HCT116 (cell line): Measurements from ENCODE around the gene ZP1. TPM values are rescaled to one million over a fixed set of nuclear protein-coding genes. Genes with fewer than 3 reads are reported as not detected.
A peak's percentile ranks its signal among the peaks of the same experiment; 100 is the strongest.

Experiments used
- ATAC-seq: fragments of 200-7000 bp; cut with Tn5 transposase; 2 replicates; pipeline ENCODE4 v1.9.1; 2020; ENCODE audit warnings: mild to moderate bottlenecking, moderate library complexity
- BruUV-seq: library from RNA; stranded (reverse); fragments of 400-500 nt; replicated peaks from 2 replicates; lab custom pipeline; 2021; lab: Mats Ljungman, UMichigan
- CTCF ChIA-PET: fragments of 300-600 bp; sonication (Branson Sonifier 250); formaldehyde crosslinking; loops from one replicate; lab custom pipeline; 2021; ENCODE audit warnings: antibody characterized with exemption; lab: Charles Lee
- POLR2A ChIA-PET: fragments of 300-600, 350-600 bp; sonication (Branson Sonifier 250); formaldehyde crosslinking; loops from one replicate; lab custom pipeline; 2021; ENCODE audit warnings: antibody characterized with exemption; lab: Charles Lee
- RAD21 ChIA-PET, 2 experiments: fragments of 300-600 bp; sonication (Branson Sonifier 250); formaldehyde crosslinking; loops; one replicate each; lab custom pipeline; 2023; ENCODE audit warnings: low total read pairs in 2 of 2; ENCODE audit not compliant: uncharacterized antibody in 2 of 2, unreplicated experiment in 2 of 2, low non-redundant PET in 1 of 2; lab: Charles Lee
- DNase-seq: peaks from one replicate; pipeline ENCODE4 v3.0.0-alpha.2; 2010; ENCODE audit warnings: low read depth, low spot score
- H2AFZ ChIP-seq: fragments of 200-600 bp; shearing (Covaris generic), sonication (generic); 2 replicates; pipeline ENCODE4 v1.6.1; 2017; ENCODE audit warnings: low read depth, mixed run types, mixed read lengths, antibody characterized with exemption, low read length; ENCODE audit not compliant: poor library complexity, severe bottlenecking
- H3K27ac ChIP-seq: 2 replicates; pipeline ENCODE4 v1.5.1; 2012; ENCODE audit warnings: low read depth, low read length
- H3K27me3 ChIP-seq: fragments of 200-600 bp; sonication (generic); 2 replicates; pipeline ENCODE4 v1.6.1; 2016; ENCODE audit warnings: mixed run types, low read length, mixed read lengths; ENCODE audit not compliant: insufficient read depth
- H3K36me3 ChIP-seq, 2 experiments: fragments of 200-500 bp in 1 of 2; fragments of 200-600 bp in 1 of 2; sonication (Bioruptor generic) in 1 of 2; sonication (generic) in 1 of 2; 2 replicates each; pipeline versions ENCODE4 v1.5.1 to v1.6.1; 2014 to 2016; ENCODE audit warnings: low read length in 2 of 2, inconsistent platforms in 1 of 2, mixed read lengths in 1 of 2, mixed run types in 1 of 2; ENCODE audit not compliant: insufficient read depth in 2 of 2, control insufficient read depth in 1 of 2
- H3K4me1 ChIP-seq, 2 experiments: fragments of 200-600 bp in 1 of 2; sonication (generic) in 1 of 2; 2 replicates each; pipeline versions ENCODE4 v1.5.1 to v1.6.1; 2012 to 2017; ENCODE audit warnings: low read length in 2 of 2, inconsistent platforms in 1 of 2, mild to moderate bottlenecking in 1 of 2, mixed read lengths in 1 of 2, mixed run types in 1 of 2, moderate library complexity in 1 of 2; ENCODE audit not compliant: insufficient read depth in 2 of 2, control insufficient read depth in 1 of 2
- H3K4me2 ChIP-seq: fragments of 200-600 bp; sonication (generic); 2 replicates; pipeline ENCODE4 v1.6.1; 2017; ENCODE audit warnings: mixed run types, low read length, mixed read lengths
- H3K4me3 ChIP-seq, 2 experiments: fragments of 200-600 bp in 1 of 2; sonication (generic) in 1 of 2; replicated peaks in 1 of 2; 2 replicates each; pipeline ENCODE4 v1.5.1; 2011 to 2016; ENCODE audit warnings: low read length in 2 of 2, control low read depth in 1 of 2, low read depth in 1 of 2, mild to moderate bottlenecking in 1 of 2, mixed read lengths in 1 of 2, mixed run types in 1 of 2
- H3K79me2 ChIP-seq: fragments of 200-600 bp; sonication (generic); 2 replicates; pipeline ENCODE4 v1.6.1; 2017; ENCODE audit warnings: mild to moderate bottlenecking, mixed run types, low read length, moderate library complexity, mixed read lengths; ENCODE audit not compliant: insufficient read depth
- H3K9ac ChIP-seq: fragments of 200-600 bp; sonication (generic); 2 replicates; pipeline ENCODE4 v1.6.1; 2016; ENCODE audit warnings: low read length, mixed read lengths
- H3K9me2 ChIP-seq: fragments of 200-600 bp; sonication (generic), shearing (Covaris generic); 2 replicates; pipeline ENCODE4 v1.6.1; 2017; ENCODE audit warnings: mixed run types, mild to moderate bottlenecking, moderate library complexity; ENCODE audit not compliant: insufficient read depth
- H3K9me3 ChIP-seq, 2 experiments: fragments of 200-500 bp in 1 of 2; fragments of 200-600 bp in 1 of 2; sonication (Bioruptor generic) in 1 of 2; sonication (generic) in 1 of 2; 2 replicates each; pipeline ENCODE4 v1.6.1; 2014 to 2017; ENCODE audit warnings: low read length in 2 of 2, mixed read lengths in 2 of 2, inconsistent platforms in 1 of 2, low read depth in 1 of 2, mild to moderate bottlenecking in 1 of 2, mixed run types in 1 of 2, moderate library complexity in 1 of 2; ENCODE audit not compliant: control insufficient read depth in 1 of 2, insufficient read depth in 1 of 2
- H4K20me1 ChIP-seq: fragments of 200-600 bp; sonication (generic), shearing (Covaris generic); 2 replicates; pipeline ENCODE4 v1.6.1; 2017; ENCODE audit warnings: mixed run types, mild to moderate bottlenecking, moderate library complexity; ENCODE audit not compliant: insufficient read depth
- ATF3 ChIP-seq: IDR thresholded peaks from 2 replicates; pipeline ENCODE4 v1.6.1; 2012
- CTCF ChIP-seq, 3 experiments: fragments of 200-600 bp in 1 of 3; sonication (generic) in 1 of 3; IDR thresholded peaks in 2 of 3; conservative IDR thresholded peaks in 1 of 3; 2 replicates each; pipeline ENCODE4 v1.5.1; 2012 to 2017; ENCODE audit warnings: low read depth in 2 of 3, low read length in 2 of 3, antibody characterized with exemption in 1 of 3, borderline replicate concordance in 1 of 3, control low read depth in 1 of 3, mild to moderate bottlenecking in 1 of 3, mixed read lengths in 1 of 3, mixed run types in 1 of 3, moderate library complexity in 1 of 3; ENCODE audit not compliant: insufficient read depth in 1 of 3
- ELF1 ChIP-seq: IDR thresholded peaks from 2 replicates; pipeline ENCODE4 v1.6.1; 2012; ENCODE audit warnings: low read depth, borderline replicate concordance
- EZH2 ChIP-seq: fragments of 200-600 bp; sonication (generic); IDR thresholded peaks from 2 replicates; pipeline ENCODE4 v1.6.1; 2017; ENCODE audit warnings: antibody characterized with exemption, mixed run types
- FOSL1 ChIP-seq: IDR thresholded peaks from 2 replicates; pipeline ENCODE4 v1.6.1; 2012; ENCODE audit warnings: low read depth
- JUND ChIP-seq: IDR thresholded peaks from 2 replicates; pipeline ENCODE4 v1.6.1; 2012
- REST ChIP-seq: IDR thresholded peaks from 2 replicates; pipeline ENCODE4 v1.6.1; 2012; ENCODE audit warnings: low read depth
- SRF ChIP-seq: IDR thresholded peaks from 2 replicates; pipeline ENCODE4 v1.6.1; 2012; ENCODE audit warnings: low read depth
- intact Hi-C: fragments of 100-400 bp; cut with micrococcal nuclease; formaldehyde crosslinking; loops from 2 replicates; pipeline ENCODE4 v1.10.0; 2022
- total RNA-seq: library from RNA; stranded (reverse); gene quantifications from one replicate; pipeline ENCODE4 v1.2.1, GENCODE V29; 2021; ENCODE audit not compliant: unreplicated experiment

Gene ZP1
- total RNA-seq, 1 experiment from 2014 or later = not detected

GRCh38 chr11:60922906-60923305 is 55.6 kb downstream of the ZP1 start:
- Histone ChIP-seq H3K9me3 (no peaks in the 10 kb centered on the region), H3K27ac (0 out of 2 replicates have a peak overlapping the region, but pooled peaks have one; percentile 16), H2AFZ (no peak overlapping the region), H3K9ac (0 out of 2 replicates have a peak overlapping the region, but pooled peaks have one; percentile 77), H3K79me2 (peaks cover 20% of the 10 kb centered on the region), H3K4me1 (peaks cover 25 to 43% of the 10 kb centered on the region in 2 experiments), H4K20me1 (no peaks in the 10 kb centered on the region; the same call in 1 of the 2 replicates), H3K27me3 (no peaks in the 10 kb centered on the region), H3K9me2 (no peaks in the 10 kb centered on the region), H3K36me3 (peaks cover 17 to 24% of the 10 kb centered on the region in 2 experiments; a peak in 2 of 4 replicates), H3K4me3 (no peak overlapping the region), H3K4me2 (peak overlapping the region; percentile 92; the same call in 1 of the 2 replicates)
- no peak for ATAC-seq
- ChIA-PET RAD21 (no interaction called here), POLR2A (interaction anchor here (1.3 kb wide), 1 partner anchor 9 kb away, joined by 3 read pairs; the partner anchor contains the start of gene TMEM109), CTCF (interaction anchor here (1.5 kb wide), 1 partner anchor 23 kb away, joined by 5 read pairs; no protein-coding TSS in a partner anchor)
- intact Hi-C loops = no loop called here
- BruUV-seq = no TSS peak
- no peak for DNase-seq
- TF ChIP-seq ELF1 (no peak), FOSL1 (no peak), REST (no peak), JUND (no peak), EZH2 (no peak), ATF3 (no peak), CTCF (IDR thresholded peaks at IDR 0.05 in 2 of 3, conservative IDR thresholded peaks at IDR 0.05 in 1 of 3; ENCODE audit: borderline replicate concordance in 1 of 3, insufficient read depth in 1 of 3, low read depth in 2 of 3, low read length in 2 of 3) (no peak), SRF (no peak)
